ENCODE data around the gene C1QTNF7.
A peak's percentile ranks its signal among the peaks of the same experiment; 100 is the strongest.

The C1QTNF7 gene

DNA sequence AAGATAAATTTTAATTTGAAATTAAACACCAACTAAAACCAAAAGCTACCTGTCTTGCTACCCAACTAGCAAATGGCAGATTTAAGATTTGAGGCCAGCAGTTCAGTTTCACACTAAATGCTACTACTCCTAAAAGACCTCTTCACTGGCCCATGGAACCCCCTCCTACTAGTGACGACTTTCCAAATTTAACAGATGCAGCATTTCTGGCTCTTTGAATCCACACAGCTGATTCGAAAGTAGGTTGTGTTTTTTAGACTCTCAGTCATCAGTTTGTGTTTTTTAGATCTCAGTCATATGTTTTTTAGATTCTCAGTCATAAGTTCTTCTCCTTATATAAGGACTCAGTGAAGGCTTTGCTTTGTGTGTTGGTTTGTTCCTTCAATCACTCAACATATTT is 30.8 kb downstream of the C1QTNF7 start:
- DNase-seq = no peak

DNA sequence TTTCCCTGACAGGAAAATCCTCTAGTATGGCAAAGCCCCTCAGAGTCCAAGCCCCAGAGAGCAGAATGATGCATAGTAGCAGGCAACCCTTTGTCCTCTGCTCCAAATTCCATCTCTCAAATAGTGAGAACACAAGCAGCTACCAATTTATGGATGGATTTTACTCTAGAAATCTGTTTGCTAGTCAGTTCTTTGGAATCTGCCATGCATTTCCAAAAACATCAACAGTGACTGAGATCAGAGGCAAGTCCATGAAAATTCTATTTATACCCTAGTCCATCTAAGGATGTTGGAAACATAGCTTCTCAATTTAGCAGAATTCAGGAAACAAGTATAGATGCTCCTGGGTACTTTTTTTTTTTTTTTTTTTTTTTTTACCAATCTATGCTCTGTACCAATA is 31.9 kb downstream of the C1QTNF7 start:
- no peak for DNase-seq

DNA sequence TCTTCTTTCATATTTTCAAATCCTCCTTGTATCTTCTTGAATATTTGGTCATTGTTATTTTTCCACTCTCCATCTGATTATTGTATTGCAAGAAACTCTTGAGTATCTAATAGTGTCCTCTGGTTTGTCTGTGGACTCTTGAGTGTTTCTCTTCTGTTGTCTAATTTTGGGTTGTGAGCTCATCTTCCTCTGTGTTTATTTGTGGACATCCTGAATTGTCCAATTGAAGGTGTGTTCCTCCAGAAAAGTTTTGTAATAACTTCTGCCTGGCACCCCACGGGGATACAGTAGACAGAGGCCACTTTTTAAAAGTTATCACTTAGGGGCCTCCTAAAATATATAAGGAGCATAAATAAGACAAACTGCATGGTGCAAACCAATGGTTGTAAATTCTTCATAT is 38.8 kb downstream of the C1QTNF7 start:
- DNase-seq = no peak

DNA sequence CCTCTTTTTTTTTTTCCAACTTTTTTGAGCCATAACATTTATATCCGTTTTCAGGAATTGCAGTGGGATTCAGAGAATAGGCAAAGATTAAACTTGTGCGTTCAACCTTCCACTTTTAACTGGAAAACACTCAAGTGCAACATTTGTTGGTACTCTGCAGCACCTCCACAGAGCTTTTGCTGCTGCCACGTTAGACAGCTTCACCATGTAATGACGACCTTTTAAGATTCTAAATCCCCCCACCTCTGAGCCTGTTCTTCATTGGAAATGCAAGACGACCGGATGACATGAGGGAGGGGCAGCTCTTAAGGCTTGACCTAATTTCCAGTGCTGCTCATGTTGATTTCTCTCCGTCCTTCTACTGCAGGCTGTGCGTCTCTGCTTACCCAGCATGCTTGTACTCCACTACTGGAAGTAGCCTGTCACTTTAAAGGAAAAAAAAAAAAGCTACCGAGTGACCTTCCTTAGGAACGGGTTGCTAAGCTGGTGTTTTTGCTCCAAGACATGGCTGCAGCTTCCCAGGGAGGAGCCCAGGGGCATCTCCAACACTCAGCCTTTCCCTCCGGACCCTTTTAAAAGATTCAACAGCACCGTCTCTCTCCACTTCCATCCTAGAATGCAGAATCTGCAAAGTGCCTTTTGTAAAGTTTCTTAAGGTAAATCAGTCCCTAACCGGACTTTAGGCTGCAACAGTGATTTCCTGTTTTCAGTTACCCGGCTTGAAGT is 41.7 kb downstream of the C1QTNF7 start, which contains the start of gene CC2D2A:
Gene CC2D2A (plus strand): TSS at position 481 of the 726 bp plus-strand sequence. CDS start 6,051 bp downstream, outside the sequence.
- DNase-seq = no peak

DNA sequence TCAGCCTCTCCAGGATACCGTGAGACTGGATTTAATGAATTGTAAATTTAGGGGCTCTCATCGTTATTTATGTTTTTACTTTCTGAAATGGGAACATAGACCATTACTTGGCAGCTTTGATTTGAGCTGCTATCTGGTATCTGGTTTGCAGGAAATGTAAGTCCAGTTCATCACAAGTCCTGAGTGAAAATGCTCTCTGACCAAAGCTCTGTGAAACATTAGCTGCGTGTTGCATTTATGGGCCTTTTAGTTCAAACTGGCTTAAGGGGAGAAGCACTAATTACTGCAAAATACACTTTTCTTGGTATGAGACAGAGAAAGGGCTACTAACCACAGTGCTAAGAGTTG is 42.3 kb downstream of the C1QTNF7 start:
- no peak for DNase-seq

DNA sequence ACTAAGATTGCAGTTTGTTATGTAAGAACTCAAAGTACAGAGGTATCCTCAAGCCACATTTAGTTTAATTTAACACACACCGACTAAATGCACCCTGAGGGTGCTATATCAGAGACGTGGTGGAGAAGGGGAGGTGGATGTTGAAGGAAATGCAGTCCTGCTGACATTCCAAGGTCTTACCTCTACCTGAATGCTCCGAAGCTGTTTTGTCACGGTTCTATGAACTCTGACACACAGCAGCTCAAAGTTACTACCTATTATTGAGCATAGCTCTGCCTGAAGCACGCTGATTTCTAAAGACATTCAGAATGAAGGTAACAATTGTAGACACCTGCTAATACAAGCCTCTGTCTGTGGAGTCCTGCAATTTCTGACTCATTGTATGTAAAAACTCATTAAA is 48.6 kb downstream of the C1QTNF7 start:
- DNase-seq = no peak

DNA sequence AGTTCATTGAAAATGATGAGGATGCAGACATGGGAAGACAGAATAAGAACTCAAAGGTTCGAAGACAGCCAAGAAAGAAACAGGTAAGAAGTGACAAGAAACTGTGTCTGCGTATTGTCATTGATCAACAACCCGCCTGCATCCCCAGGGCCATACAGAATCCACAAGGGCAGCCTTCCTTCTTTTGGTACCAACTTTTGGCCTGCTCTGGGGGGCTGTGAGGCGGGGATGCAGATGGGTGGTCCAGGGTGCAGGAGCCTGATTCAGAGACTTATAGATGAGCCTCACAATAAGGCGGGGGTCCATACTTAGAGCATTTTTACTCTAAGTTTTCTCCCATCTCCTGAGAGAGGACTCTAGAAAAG is 50.9 kb downstream of the C1QTNF7 start:
- no peak for DNase-seq

DNA sequence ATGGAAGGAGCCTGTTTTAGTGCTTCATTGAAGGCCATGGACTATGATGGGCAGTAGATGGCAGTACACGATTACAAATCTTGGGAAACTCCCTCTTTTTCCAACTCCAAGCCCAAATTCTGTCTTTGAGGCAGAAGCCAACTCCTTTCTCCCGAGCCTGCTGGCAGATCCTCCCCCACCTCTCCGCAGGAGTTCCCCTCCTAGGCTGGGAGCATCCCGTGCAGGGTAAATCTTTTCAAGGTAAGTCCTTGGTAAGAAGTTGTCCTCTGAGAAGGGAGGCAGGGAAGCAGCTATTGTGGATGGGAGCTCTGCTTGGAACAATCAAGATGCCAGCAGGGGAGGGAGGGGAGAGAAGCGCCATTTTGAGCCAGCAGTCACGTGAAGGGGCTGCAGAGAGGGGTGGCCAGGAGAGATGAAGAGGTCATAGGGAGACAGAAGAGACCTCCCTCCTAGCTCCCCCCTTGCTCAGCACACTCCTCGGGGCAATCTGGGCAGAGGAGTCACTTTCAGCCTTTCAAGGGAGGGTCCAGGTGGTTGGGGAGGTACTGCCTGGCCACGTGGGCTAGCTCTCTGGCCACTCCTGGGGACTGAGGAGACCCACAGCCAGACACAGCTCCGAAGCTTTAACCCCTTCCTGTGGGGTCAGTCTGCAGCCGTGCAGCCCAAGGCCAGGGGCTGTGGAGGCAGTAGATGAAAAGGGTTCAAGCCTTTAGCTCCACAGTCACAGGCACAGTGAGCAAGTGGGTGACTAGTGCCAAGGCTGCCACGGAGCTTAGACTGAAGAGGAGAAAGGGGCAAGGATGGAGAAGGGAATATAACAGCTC is 51.5 kb downstream of the C1QTNF7 start:
- peak in 1 of 2 donors; percentile 12 for DNase-seq

DNA sequence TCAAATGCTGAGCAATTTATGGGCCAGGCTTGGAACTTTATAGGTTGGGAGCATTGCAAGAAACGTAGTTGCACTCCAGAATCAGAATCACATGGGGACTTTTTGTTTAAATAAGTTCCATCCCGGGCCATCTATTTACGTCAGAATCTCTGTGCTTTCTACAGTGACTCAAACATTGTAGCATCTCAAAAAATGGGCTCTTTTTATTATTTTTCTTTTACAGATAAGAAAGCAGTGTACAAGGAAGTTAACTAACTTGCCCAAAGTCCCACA is 52.0 kb downstream of the C1QTNF7 start:
- DNase-seq = no peak

DNA sequence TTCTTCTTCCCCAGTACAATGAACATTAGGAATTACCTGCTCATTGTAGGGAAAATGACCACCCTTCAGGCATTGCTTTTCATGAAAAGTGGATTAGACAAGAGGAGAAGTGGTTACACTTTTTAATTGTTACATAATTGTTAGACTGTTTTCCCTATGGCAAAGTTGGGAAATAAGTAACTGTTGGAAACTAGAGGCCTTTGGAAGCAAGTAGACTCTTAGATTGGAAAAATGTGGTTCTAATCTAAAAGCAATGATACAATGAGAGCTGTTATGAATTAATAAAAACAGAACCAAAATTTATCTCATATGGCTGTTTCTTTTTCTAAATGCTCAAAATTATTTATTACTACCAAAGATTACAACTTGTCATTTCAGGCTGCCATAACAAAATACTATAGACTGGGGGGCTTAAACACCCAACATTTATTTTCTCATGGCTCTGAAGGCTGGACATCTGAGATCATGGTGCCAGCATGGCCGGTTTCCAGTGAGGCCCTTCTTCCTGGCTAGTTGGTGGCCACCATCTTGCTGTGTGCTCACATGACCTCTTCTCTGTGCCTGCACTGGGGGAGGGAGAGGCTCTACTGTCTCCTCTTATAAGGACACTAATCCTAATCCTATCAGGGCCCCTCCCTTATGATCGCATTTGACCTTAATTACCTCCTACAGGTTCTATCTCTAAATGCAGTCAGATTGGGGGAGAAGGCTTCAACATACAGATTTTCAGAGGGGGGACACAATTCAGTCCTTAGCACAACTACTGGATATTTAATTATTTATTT is 54.3 kb downstream of the C1QTNF7 start:
- DNase-seq = no peak

DNA sequence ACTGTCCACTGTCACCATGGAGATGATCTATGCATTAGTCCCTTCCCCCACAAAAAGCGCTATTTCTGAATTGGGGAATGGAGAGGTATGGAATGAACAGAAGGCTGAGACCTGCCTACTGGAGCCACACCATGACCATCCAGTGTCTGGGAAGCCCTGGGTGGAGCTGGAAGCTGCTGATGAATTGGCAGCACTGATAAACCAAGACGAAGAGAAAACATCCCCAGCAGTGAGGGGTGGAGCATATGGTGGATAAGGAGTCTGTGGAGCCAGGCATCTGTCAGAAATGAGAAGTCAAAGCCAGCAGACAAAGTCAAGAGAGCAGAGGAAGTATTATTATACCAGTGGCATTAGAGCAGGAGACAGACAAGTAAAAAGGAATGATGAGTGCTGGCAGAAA is 55.0 kb downstream of the C1QTNF7 start:
- DNase-seq = no peak

DNA sequence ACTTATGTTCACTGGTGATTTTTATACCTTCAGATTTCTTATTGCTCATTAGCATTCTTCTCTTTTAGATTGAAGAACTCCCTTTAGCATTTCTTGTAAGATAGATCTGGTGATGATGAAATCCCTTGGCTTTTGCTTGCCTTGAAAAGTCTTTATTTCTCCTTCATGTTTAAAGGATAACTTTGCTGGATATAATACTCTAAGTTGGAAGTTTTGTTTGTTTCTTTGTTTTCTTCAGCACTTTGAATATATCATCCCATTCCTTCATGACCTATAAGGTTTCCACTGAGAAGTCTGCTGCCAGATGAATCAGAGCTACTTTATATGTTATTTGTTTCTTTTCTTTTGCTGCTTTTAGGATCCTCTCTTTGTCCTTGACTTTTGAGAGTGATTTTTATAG is 60.3 kb downstream of the C1QTNF7 start:
- DNase-seq = no peak

DNA sequence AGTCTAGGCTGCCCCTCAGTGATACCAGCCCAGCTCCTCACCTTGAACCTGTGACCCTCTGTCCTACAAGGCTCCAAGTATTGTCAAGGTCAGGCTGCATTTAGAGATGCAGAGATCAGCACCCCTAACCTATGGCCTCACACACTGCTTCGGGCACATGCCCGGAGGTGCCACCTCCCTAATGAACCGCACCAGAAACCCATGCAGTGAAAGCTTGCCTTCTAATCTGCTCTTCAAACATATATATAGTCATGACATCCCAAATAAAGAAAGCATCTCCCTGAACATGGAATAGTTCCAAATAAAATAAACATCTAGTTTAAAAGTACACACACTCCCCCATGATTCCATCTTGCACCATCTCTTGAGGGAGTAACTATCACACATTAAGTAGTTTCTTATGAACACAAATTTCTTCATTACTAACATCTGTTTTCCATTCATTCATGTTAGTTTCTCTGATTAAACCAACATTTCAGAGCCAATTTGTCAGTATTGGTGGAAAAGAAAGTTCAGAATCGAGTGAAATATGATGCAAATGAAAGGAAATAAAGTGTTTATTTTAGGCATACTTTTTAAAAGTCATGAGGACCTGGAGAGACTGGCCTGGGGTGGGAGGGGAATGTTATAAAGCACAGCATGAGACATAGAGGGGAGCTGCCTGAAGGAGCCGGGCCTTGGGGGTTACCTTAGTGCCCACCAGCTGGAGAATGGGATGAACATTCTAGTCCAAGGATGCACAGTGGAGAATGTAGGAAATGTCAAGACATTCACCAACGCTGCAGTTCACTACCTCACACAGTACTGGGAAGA is 61.0 kb downstream of the C1QTNF7 start:
- DNase-seq = no peak

DNA sequence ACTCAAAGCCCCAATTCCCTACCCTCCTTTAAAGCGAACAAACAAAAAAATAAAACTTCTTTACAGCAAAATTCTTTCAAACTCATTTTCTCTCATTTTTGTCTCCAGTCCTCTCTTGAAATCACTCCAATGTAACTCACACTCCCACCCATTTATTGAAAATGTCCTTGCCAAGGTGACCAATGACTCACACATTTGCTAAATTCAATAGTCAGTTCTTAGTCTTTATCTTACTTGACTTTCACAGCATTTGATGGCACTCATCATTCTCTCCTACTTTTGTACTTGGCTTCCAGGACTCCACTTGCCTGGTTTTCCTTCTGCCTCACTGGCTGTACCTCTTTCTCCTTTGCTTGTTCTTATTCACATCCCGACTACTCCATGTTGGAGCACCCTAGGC is 61.7 kb downstream of the C1QTNF7 start:
- no peak for DNase-seq

DNA sequence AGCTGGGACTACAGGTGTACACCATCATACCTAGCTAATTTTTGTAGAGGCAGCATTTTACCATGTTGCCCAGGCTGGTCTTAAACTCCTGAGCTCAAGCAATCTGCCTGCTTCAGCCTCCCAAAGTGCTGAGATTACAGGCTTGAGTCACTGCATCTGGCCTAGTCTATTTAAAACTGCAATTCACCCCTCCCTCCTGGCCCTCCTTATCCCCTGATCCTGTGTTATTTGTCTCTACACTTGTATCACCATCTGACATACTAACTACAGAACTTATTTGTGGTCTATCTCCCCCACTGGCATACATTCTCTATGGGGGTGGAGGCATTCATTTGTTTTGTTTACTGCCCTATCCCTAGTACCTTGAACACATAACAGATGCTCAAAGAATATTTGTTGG is 65.6 kb downstream of the C1QTNF7 start:
- no peak for DNase-seq

DNA sequence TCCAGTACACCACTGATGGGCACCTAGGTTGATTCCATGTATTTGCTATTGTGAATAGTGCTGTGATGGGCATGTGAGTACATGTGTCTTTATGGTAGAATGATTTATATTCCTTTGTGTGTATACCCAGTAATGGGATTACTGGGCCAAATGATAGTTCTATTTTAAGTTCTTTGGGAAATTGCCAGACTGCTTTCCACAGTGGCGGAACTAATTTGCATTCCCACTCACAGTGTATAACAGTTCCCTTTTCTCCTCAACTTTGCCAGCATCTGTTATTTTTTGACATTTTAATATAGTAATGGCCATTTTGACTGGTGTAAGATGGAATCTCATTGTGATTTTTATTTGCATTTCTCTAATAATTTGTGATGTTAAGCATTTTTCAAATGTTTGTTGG is 67.8 kb downstream of the C1QTNF7 start:
- no peak for DNase-seq
